GM06990 (cell line): ENCODE measurements around the gene ATCAY.

Experiments
- DNase-seq: peaks from one replicate; pipeline ENCODE4 v3.0.0-alpha.2; 2011; ENCODE audit not compliant: insufficient read length; ENCODE audit errors: extremely low read depth
- H3K27me3 ChIP-seq: replicated peaks from 2 replicates; pipeline ENCODE4 v1.6.0; 2011; ENCODE audit warnings: low read length; ENCODE audit not compliant: control insufficient read depth, insufficient read depth
- H3K36me3 ChIP-seq: 2 replicates; pipeline ENCODE4 v1.5.1; 2011; ENCODE audit warnings: low read length; ENCODE audit not compliant: control insufficient read depth, insufficient read depth
- H3K4me3 ChIP-seq: replicated peaks from 2 replicates; pipeline ENCODE4 v1.5.1; 2011; ENCODE audit warnings: low read depth, mild to moderate bottlenecking, control low read depth, low read length
- CTCF ChIP-seq: IDR thresholded peaks from 2 replicates; pipeline ENCODE4 v1.5.1; 2011; ENCODE audit warnings: low read length, control low read depth, mild to moderate bottlenecking, inconsistent platforms; ENCODE audit not compliant: insufficient read depth, poor library complexity, severe bottlenecking

ATCAY gene

GRCh38 chr19:3840804-3841203, 39.7 kb upstream of the ATCAY start:
- no peak overlapping the region for H3K4me3 ChIP-seq
- H3K27me3 ChIP-seq: no peaks in the 10 kb centered on the region
- DNase-seq: no peak
- no peaks in the 10 kb centered on the region for H3K36me3 ChIP-seq
- TF ChIP-seq CTCF: no peak

- Histone ChIP-seq H3K36me3 (no peaks in the 10 kb centered on the region), H3K27me3 (no peaks in the 10 kb centered on the region), H3K4me3 (no peak overlapping the region)
- no peak for TF ChIP-seq CTCF
- no peak for DNase-seq
Measured at GRCh38 chr19:3842948-3843347, 37.5 kb upstream of the ATCAY start.

- no peak overlapping the region for H3K4me3 ChIP-seq
- no peak for DNase-seq
- no peaks in the 10 kb centered on the region for H3K36me3 ChIP-seq
- H3K27me3 ChIP-seq: no peaks in the 10 kb centered on the region
- no peak for TF ChIP-seq CTCF
Measured at GRCh38 chr19:3844596-3844995, 35.9 kb upstream of the ATCAY start.

- Histone ChIP-seq H3K27me3 (no peaks in the 10 kb centered on the region), H3K36me3 (no peaks in the 10 kb centered on the region), H3K4me3 (no peak overlapping the region)
- DNase-seq: no peak
- TF ChIP-seq CTCF: peak; percentile 76
Measured at GRCh38 chr19:3849092-3849491, 31.4 kb upstream of the ATCAY start.

- TF ChIP-seq CTCF: no peak
- Histone ChIP-seq H3K4me3 (no peak overlapping the region), H3K36me3 (no peaks in the 10 kb centered on the region), H3K27me3 (no peaks in the 10 kb centered on the region)
- DNase-seq: no peak
Measured at GRCh38 chr19:3849787-3850186, 30.7 kb upstream of the ATCAY start.

- no peak overlapping the region for H3K4me3 ChIP-seq
- no peak for TF ChIP-seq CTCF
- no peaks in the 10 kb centered on the region for H3K27me3 ChIP-seq
- H3K36me3 ChIP-seq: no peaks in the 10 kb centered on the region
- DNase-seq: no peak
Measured at GRCh38 chr19:3850320-3850972, 30.0 kb upstream of the ATCAY start.
